SK-N-SH (cell line): Measurements from ENCODE around the gene UBE2K. TPM values are rescaled to one million over a fixed set of nuclear protein-coding genes. Genes with fewer than 3 reads are reported as not detected.
A peak's percentile ranks its signal among the peaks of the same experiment; 100 is the strongest.

ENCODE experiments used
- CTCF ChIA-PET: fragments of 300-600, 350-600 bp; formaldehyde crosslinking; extraction: SDS; loops from one replicate; lab custom pipeline; 2021; lab: Yijun Ruan, JAX
- POLR2A ChIA-PET: fragments of 350-600 bp; sonication (Branson Sonifier 250); formaldehyde crosslinking; extraction: SDS; loops from one replicate; lab custom pipeline; 2020; ENCODE audit warnings: antibody characterized with exemption, inconsistent platforms; lab: Yijun Ruan, JAX
- DNase-seq: peaks from one replicate; pipeline ENCODE4 v3.0.0; 2012
- H2AFZ ChIP-seq: fragments of 200-600 bp; sonication (generic); 2 replicates; pipeline ENCODE4 v1.8.1; 2016; ENCODE audit warnings: antibody characterized with exemption, mild to moderate bottlenecking, low read depth
- H3F3A ChIP-seq: fragments of 200-600 bp; sonication (generic); replicated peaks from 2 replicates; pipeline ENCODE3; 2016; ENCODE audit warnings: antibody characterized with exemption, mild to moderate bottlenecking; ENCODE audit not compliant: insufficient read depth
- H3K27ac ChIP-seq, 2 experiments: fragments of 200-500 bp in 1 of 2; fragments of 200-600 bp in 1 of 2; sonication (Bioruptor generic) in 1 of 2; sonication (generic), shearing (Covaris generic) in 1 of 2; 2 replicates each; pipeline versions ENCODE4 v1.5.1 to v1.6.1; 2014 to 2016; ENCODE audit warnings: low read depth in 2 of 2, inconsistent platforms in 1 of 2, low read length in 1 of 2, mild to moderate bottlenecking in 1 of 2, mixed read lengths in 1 of 2
- H3K27me3 ChIP-seq: fragments of 200-600 bp; sonication (generic), shearing (Covaris generic); 2 replicates; pipeline ENCODE4 v1.6.1; 2016; ENCODE audit warnings: mixed run types; ENCODE audit not compliant: insufficient read depth
- H3K36me3 ChIP-seq, 2 experiments: fragments of 200-500 bp in 1 of 2; fragments of 200-600 bp in 1 of 2; sonication (Bioruptor generic) in 1 of 2; sonication (generic) in 1 of 2; replicated peaks in 1 of 2; 2 replicates each; pipeline versions ENCODE3 to v1.5.1; 2014 to 2016; ENCODE audit warnings: low read length in 1 of 2, mild to moderate bottlenecking in 1 of 2; ENCODE audit not compliant: insufficient read depth in 2 of 2, control insufficient read depth in 1 of 2
- H3K4me1 ChIP-seq, 2 experiments: fragments of 200-500 bp in 1 of 2; fragments of 200-600 bp in 1 of 2; sonication (Bioruptor generic) in 1 of 2; sonication (generic), shearing (Covaris generic) in 1 of 2; 2 replicates each; pipeline versions ENCODE4 v1.5.1 to v1.6.1; 2014 to 2016; ENCODE audit warnings: low read depth in 1 of 2, low read length in 1 of 2, mixed run types in 1 of 2; ENCODE audit not compliant: insufficient read depth in 2 of 2, control insufficient read depth in 1 of 2
- H3K4me2 ChIP-seq: fragments of 200-600 bp; sonication (generic), shearing (Covaris generic); 2 replicates; pipeline ENCODE4 v1.6.1; 2017; ENCODE audit warnings: mixed run types
- H3K4me3 ChIP-seq, 2 experiments: fragments of 200-500 bp in 1 of 2; fragments of 200-600 bp in 1 of 2; sonication (Bioruptor generic) in 1 of 2; sonication (generic), shearing (Covaris generic) in 1 of 2; 2 replicates each; pipeline versions ENCODE4 v1.5.1 to v1.8.1; 2014 to 2016; ENCODE audit warnings: low read depth in 2 of 2, inconsistent platforms in 1 of 2, low read length in 1 of 2, mild to moderate bottlenecking in 1 of 2, mixed read lengths in 1 of 2, moderate library complexity in 1 of 2
- H3K79me2 ChIP-seq: fragments of 200-600 bp; sonication (generic); 2 replicates; pipeline ENCODE4 v1.8.1; 2017; ENCODE audit warnings: mild to moderate bottlenecking; ENCODE audit not compliant: insufficient read depth
- H3K9ac ChIP-seq: fragments of 200-600 bp; sonication (generic); 2 replicates; pipeline ENCODE4 v1.6.1; 2017; ENCODE audit warnings: mixed run types
- H3K9me2 ChIP-seq: fragments of 200-600 bp; sonication (generic); 2 replicates; pipeline ENCODE4 v1.6.1; 2017; ENCODE audit warnings: mixed run types
- H3K9me3 ChIP-seq: fragments of 200-600 bp; sonication (generic); 2 replicates; pipeline ENCODE4 v1.6.1; 2017; ENCODE audit warnings: mixed run types, mild to moderate bottlenecking, moderate library complexity
- H4K20me1 ChIP-seq: fragments of 200-600 bp; sonication (generic); 2 replicates; pipeline ENCODE4 v1.6.1; 2017; ENCODE audit warnings: mild to moderate bottlenecking, mixed run types; ENCODE audit not compliant: insufficient read depth
- CHD2 ChIP-seq: fragments of 150-350 bp; IDR thresholded peaks from 2 replicates; pipeline ENCODE4 v1.6.1; 2018; ENCODE audit warnings: low read length; ENCODE audit not compliant: partially characterized antibody
- ELF1 ChIP-seq: IDR thresholded peaks from 2 replicates; pipeline ENCODE4 v1.4.0; 2012
- EZH2phosphoT487 ChIP-seq: fragments of 200-600 bp; sonication (generic); IDR thresholded peaks from 2 replicates; pipeline ENCODE4 v1.6.1; 2017; ENCODE audit warnings: low read depth, mixed run types, mild to moderate bottlenecking, antibody characterized with exemption, moderate library complexity, borderline replicate concordance
- FOSL2 ChIP-seq: IDR thresholded peaks from 2 replicates; pipeline ENCODE4 v1.4.0; 2012; ENCODE audit warnings: low read depth, mild to moderate bottlenecking, moderate library complexity, borderline replicate concordance
- FOXJ3 ChIP-seq: sonication (generic); formaldehyde crosslinking; IDR thresholded peaks from 2 replicates; pipeline ENCODE4 v1.5.1; 2020; ENCODE audit warnings: mild to moderate bottlenecking, missing genetic modification reagents
- FOXM1 ChIP-seq: IDR thresholded peaks from 2 replicates; pipeline ENCODE4 v1.4.0; 2012; ENCODE audit warnings: low read depth, mild to moderate bottlenecking
- GABPA ChIP-seq: IDR thresholded peaks from 2 replicates; pipeline ENCODE4 v1.4.0; 2012; ENCODE audit warnings: low read depth, mild to moderate bottlenecking
- GATA2 ChIP-seq: sonication (generic); formaldehyde crosslinking; IDR thresholded peaks from 2 replicates; pipeline ENCODE4 v1.5.0; 2020; ENCODE audit warnings: mild to moderate bottlenecking, missing genetic modification reagents
- JUND ChIP-seq: IDR thresholded peaks from 2 replicates; pipeline ENCODE4 v1.4.0; 2012
- MXI1 ChIP-seq: IDR thresholded peaks from 2 replicates; pipeline ENCODE4 v1.6.1; 2012; ENCODE audit warnings: mild to moderate bottlenecking, low read depth, low read length, improper control_type of control experiment
- NFIC ChIP-seq: IDR thresholded peaks from 2 replicates; pipeline ENCODE4 v1.4.0; 2012; ENCODE audit warnings: borderline replicate concordance
- NRF1 ChIP-seq: IDR thresholded peaks from 2 replicates; pipeline ENCODE4 v1.6.1; 2012; ENCODE audit warnings: low read depth, mild to moderate bottlenecking, low read length
- RAD21 ChIP-seq: IDR thresholded peaks from 2 replicates; pipeline ENCODE4 v1.6.1; 2012; ENCODE audit warnings: mild to moderate bottlenecking, low read length
- RCOR1 ChIP-seq: fragments of 150-350 bp; IDR thresholded peaks from 2 replicates; pipeline ENCODE4 v1.6.1; 2017; ENCODE audit warnings: antibody characterized with exemption, low read length
- SIN3A ChIP-seq: IDR thresholded peaks from 2 replicates; pipeline ENCODE4 v1.6.1; 2012; ENCODE audit warnings: low read depth, mild to moderate bottlenecking, low read length, moderate library complexity, borderline replicate concordance
- TEAD4 ChIP-seq: IDR thresholded peaks from 2 replicates; pipeline ENCODE4 v1.4.0; 2012; ENCODE audit warnings: mild to moderate bottlenecking, borderline replicate concordance; ENCODE audit not compliant: insufficient read depth
- WGBS: methylation state at CpG from one replicate; pipeline ENCODE4 v1.1.6; 2017; ENCODE audit warnings: low lambda C conversion rate; 5-methylcytosine and 5-hydroxymethylcytosine counted together
- polyA plus RNA-seq, 3 experiments: library from polyadenylated mRNA; depleted of rRNA; stranded (reverse); fragments of >200 nt; gene quantifications; 2 replicates each; pipeline ENCODE4 v1.2.3, GENCODE V29; 2012
- TF ChIP-seq, protein P1 (sequence below): fragments of 200-600 bp; sonication (generic); IDR thresholded peaks from 2 replicates; pipeline ENCODE4 v1.6.1; 2017; ENCODE audit warnings: antibody characterized with exemption, mild to moderate bottlenecking, moderate library complexity
- TF ChIP-seq, protein P2 (sequence below): IDR thresholded peaks from 2 replicates; pipeline ENCODE4 v1.4.0; 2012; ENCODE audit warnings: low read depth
- TF ChIP-seq, protein P3 (sequence below): IDR thresholded peaks from 2 replicates; pipeline ENCODE4 v1.6.1; 2012; ENCODE audit warnings: mild to moderate bottlenecking, low read depth, low read length, moderate library complexity
- TF ChIP-seq, protein P4 (sequence below): fragments of 150-350 bp; IDR thresholded peaks from 2 replicates; pipeline ENCODE4 v1.6.1; 2017; ENCODE audit warnings: antibody characterized with exemption, low read length, low read depth, borderline replicate concordance
- TF ChIP-seq, protein P5 (sequence below): fragments of 150-350 bp; IDR thresholded peaks from 2 replicates; pipeline ENCODE4 v1.6.1; 2016; ENCODE audit warnings: mild to moderate bottlenecking, low read depth, low read length

Gene UBE2K
- polyA plus RNA-seq, 1 of the 3 experiments (the other 2 are of a cell fraction): 102 TPM

DNA sequence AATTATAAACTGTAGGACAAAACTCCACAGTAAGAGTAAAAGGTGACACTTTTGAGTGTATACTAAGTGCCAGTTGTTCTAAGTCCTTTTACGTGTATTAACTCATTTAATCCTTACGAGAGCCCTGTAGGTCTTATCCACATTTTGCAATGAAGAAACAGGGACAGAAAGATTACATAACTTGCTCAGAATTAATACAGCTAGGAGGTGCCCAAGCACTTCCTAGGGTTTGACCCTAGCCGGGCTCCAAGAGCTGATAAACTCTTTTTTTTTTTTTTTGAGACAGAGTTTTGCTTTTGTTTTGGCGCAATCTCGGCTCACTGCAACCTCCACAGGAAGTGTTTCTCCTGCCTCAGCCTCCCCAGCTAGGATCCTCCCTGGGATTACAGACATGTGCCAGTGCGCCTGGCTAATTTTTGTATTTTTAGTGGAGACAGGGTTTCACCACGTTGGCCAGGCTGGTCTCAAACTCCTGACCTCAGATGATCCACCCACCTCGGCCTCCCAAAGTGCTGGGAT lies 110.4 kb downstream of the UBE2K start:
- Histone ChIP-seq H3K4me3 (no peak overlapping the region), H3F3A (no peaks in the 10 kb centered on the region), H4K20me1 (no peaks in the 10 kb centered on the region), H3K4me1 (no peaks in the 10 kb centered on the region), H3K36me3 (no peaks in the 10 kb centered on the region), H3K9ac (no peak overlapping the region), H2AFZ (no peak overlapping the region), H3K9me3 (no peaks in the 10 kb centered on the region), H3K27ac (no peak overlapping the region)
- WGBS: 78% methylated on average over 8 of the region's 8 CpGs
- POLR2A ChIA-PET: no interaction called here
- no peak for DNase-seq
- CTCF ChIA-PET: no interaction called here
- TF ChIP-seq, protein P1, sequence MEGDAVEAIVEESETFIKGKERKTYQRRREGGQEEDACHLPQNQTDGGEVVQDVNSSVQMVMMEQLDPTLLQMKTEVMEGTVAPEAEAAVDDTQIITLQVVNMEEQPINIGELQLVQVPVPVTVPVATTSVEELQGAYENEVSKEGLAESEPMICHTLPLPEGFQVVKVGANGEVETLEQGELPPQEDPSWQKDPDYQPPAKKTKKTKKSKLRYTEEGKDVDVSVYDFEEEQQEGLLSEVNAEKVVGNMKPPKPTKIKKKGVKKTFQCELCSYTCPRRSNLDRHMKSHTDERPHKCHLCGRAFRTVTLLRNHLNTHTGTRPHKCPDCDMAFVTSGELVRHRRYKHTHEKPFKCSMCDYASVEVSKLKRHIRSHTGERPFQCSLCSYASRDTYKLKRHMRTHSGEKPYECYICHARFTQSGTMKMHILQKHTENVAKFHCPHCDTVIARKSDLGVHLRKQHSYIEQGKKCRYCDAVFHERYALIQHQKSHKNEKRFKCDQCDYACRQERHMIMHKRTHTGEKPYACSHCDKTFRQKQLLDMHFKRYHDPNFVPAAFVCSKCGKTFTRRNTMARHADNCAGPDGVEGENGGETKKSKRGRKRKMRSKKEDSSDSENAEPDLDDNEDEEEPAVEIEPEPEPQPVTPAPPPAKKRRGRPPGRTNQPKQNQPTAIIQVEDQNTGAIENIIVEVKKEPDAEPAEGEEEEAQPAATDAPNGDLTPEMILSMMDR: no peak
- 0 out of 2 replicates have a peak, but pooled peaks have one; percentile 8 for TF ChIP-seq RAD21
- TF ChIP-seq NFIC: no peak
- TF ChIP-seq, protein P2, sequence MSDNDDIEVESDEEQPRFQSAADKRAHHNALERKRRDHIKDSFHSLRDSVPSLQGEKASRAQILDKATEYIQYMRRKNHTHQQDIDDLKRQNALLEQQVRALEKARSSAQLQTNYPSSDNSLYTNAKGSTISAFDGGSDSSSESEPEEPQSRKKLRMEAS: no peak
- TF ChIP-seq, all 33 proteins: peak for 1
- Histone ChIP-seq H3K9me2 (no peaks in the 10 kb centered on the region), H3K27me3 (no peaks in the 10 kb centered on the region), H3K4me2 (no peak overlapping the region), H3K79me2 (no peaks in the 10 kb centered on the region)

DNA sequence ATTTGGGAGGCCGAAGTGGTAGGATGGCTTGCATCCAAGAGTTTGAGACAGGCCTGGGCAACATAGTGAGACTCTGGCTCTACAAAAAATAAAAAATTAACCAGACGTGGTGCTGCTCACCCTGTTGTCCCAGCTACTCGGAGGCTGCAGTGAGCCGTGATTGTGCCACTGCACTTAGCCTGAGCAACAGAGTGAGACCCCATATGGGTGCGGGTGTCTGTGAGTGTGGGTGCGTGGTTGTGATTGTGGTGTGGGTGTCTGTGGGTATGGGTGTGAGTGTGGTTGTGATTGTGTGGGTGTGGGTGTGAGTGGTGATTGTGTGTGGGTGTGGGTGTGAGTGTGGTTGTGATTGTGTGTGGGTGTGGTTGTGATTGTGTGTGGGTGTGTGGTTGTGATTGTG lies 114.6 kb downstream of the UBE2K start:
- Histone ChIP-seq H2AFZ (no peak overlapping the region), H3K36me3 (no peaks in the 10 kb centered on the region), H3K4me1 (no peaks in the 10 kb centered on the region; a peak in 1 of 4 replicates), H3K9ac (no peak overlapping the region), H3K4me3 (no peak overlapping the region), H3K27me3 (no peaks in the 10 kb centered on the region), H3F3A (peaks cover 13% of the 10 kb centered on the region), H3K27ac (no peak overlapping the region), H3K9me2 (no peaks in the 10 kb centered on the region), H3K79me2 (no peaks in the 10 kb centered on the region), H4K20me1 (no peaks in the 10 kb centered on the region), H3K9me3 (no peaks in the 10 kb centered on the region), H3K4me2 (no peak overlapping the region)
- CTCF ChIA-PET: no interaction called here
- WGBS: 61% methylated on average over 6 of the region's 6 CpGs
- POLR2A ChIA-PET: no interaction called here
- no peak for DNase-seq
- TF ChIP-seq JUND: no peak
- TF ChIP-seq FOXM1: no peak
- TF ChIP-seq FOXJ3 (CRISPR knock-in tag): no peak
- no peak for TF ChIP-seq GATA2 (CRISPR knock-in tag)
- TF ChIP-seq NRF1: no peak
- TF ChIP-seq, protein P3, sequence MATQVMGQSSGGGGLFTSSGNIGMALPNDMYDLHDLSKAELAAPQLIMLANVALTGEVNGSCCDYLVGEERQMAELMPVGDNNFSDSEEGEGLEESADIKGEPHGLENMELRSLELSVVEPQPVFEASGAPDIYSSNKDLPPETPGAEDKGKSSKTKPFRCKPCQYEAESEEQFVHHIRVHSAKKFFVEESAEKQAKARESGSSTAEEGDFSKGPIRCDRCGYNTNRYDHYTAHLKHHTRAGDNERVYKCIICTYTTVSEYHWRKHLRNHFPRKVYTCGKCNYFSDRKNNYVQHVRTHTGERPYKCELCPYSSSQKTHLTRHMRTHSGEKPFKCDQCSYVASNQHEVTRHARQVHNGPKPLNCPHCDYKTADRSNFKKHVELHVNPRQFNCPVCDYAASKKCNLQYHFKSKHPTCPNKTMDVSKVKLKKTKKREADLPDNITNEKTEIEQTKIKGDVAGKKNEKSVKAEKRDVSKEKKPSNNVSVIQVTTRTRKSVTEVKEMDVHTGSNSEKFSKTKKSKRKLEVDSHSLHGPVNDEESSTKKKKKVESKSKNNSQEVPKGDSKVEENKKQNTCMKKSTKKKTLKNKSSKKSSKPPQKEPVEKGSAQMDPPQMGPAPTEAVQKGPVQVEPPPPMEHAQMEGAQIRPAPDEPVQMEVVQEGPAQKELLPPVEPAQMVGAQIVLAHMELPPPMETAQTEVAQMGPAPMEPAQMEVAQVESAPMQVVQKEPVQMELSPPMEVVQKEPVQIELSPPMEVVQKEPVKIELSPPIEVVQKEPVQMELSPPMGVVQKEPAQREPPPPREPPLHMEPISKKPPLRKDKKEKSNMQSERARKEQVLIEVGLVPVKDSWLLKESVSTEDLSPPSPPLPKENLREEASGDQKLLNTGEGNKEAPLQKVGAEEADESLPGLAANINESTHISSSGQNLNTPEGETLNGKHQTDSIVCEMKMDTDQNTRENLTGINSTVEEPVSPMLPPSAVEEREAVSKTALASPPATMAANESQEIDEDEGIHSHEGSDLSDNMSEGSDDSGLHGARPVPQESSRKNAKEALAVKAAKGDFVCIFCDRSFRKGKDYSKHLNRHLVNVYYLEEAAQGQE: no peak
- TF ChIP-seq EZH2phosphoT487: no peak
- TF ChIP-seq MXI1: no peak
- no peak for TF ChIP-seq FOSL2
- TF ChIP-seq, protein P4, sequence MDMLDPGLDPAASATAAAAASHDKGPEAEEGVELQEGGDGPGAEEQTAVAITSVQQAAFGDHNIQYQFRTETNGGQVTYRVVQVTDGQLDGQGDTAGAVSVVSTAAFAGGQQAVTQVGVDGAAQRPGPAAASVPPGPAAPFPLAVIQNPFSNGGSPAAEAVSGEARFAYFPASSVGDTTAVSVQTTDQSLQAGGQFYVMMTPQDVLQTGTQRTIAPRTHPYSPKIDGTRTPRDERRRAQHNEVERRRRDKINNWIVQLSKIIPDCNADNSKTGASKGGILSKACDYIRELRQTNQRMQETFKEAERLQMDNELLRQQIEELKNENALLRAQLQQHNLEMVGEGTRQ: no peak
- TF ChIP-seq, protein P5, sequence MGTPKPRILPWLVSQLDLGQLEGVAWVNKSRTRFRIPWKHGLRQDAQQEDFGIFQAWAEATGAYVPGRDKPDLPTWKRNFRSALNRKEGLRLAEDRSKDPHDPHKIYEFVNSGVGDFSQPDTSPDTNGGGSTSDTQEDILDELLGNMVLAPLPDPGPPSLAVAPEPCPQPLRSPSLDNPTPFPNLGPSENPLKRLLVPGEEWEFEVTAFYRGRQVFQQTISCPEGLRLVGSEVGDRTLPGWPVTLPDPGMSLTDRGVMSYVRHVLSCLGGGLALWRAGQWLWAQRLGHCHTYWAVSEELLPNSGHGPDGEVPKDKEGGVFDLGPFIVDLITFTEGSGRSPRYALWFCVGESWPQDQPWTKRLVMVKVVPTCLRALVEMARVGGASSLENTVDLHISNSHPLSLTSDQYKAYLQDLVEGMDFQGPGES: no peak
- TF ChIP-seq GABPA: no peak
- TF ChIP-seq CHD2: no peak
- TF ChIP-seq ELF1: no peak
- TF ChIP-seq TEAD4: no peak
- TF ChIP-seq RCOR1: no peak
- TF ChIP-seq SIN3A: no peak
